ENCODE measurements around the gene RSPH10B.
"Not testable (repeated sequence)": the region's sequence is repeated elsewhere in the genome, so short reads cannot be mapped to it uniquely, and the experiment has no call there.

Gene RSPH10B

DNA sequence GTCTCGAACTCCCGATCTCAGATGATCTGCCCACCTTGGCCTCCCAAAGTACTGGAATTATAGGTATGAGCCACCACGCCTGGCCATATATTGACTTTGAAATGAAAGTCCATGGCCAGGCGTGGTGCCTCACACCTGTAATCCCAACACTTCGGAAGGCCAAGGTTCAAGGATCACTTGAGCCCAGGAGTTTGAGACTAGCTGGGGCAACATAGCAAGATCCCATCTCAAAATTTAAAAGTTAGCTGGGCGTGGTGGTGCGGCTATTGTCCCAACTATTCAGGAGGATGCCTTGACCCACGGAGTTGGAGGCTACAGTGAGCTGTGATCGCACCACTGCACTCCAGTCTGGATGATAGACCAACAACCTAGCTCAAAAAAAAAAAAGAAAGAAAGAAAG is 78.0 kb downstream of the RSPH10B start:
- TF ChIP-seq CTCF (IDR thresholded peaks at IDR 0.05; ENCODE audit: low read depth, low read length, missing control alignments) = no peak
- no peak overlapping the region for H3K4me3 ChIP-seq (ENCODE audit: low read depth, low read length)
- no peaks in the 10 kb centered on the region for H3K36me3 ChIP-seq (replicated peaks)
- H3K27ac ChIP-seq = no peak overlapping the region
- H3K27me3 ChIP-seq (replicated peaks) = no peaks in the 10 kb centered on the region
- in situ Hi-C loops (cut with HindIII; ENCODE audit: low pct_ligation_motif_present, low sequenced_read_pairs) = no loop called here
- DNase-seq = no peak

- in situ Hi-C loops (cut with HindIII; ENCODE audit: low pct_ligation_motif_present, low sequenced_read_pairs); H3K36me3 ChIP-seq (replicated peaks); DNase-seq; H3K27ac ChIP-seq; H3K27me3 ChIP-seq (replicated peaks); H3K4me3 ChIP-seq (ENCODE audit: low read depth, low read length): not testable (repeated sequence)
These were observed 80.2 kb downstream of the RSPH10B start for GRCh38 chr7:5890244-5890643.

GRCh38 chr7:5888021-5888420 is 82.5 kb downstream of the RSPH10B start:
- H3K36me3 ChIP-seq (replicated peaks); DNase-seq; in situ Hi-C loops (cut with HindIII; ENCODE audit: low pct_ligation_motif_present, low sequenced_read_pairs); H3K27ac ChIP-seq; H3K4me3 ChIP-seq (ENCODE audit: low read depth, low read length); H3K27me3 ChIP-seq (replicated peaks): not testable (repeated sequence)

GRCh38 chr7:5884431-5884830 is 86.1 kb downstream of the RSPH10B start:
- H3K27me3 ChIP-seq (replicated peaks); in situ Hi-C loops (cut with HindIII; ENCODE audit: low pct_ligation_motif_present, low sequenced_read_pairs); H3K27ac ChIP-seq; H3K36me3 ChIP-seq (replicated peaks); H3K4me3 ChIP-seq (ENCODE audit: low read depth, low read length); DNase-seq: not testable (repeated sequence)

- H3K27ac ChIP-seq; DNase-seq; H3K27me3 ChIP-seq (replicated peaks); in situ Hi-C loops (cut with HindIII; ENCODE audit: low pct_ligation_motif_present, low sequenced_read_pairs); H3K4me3 ChIP-seq (ENCODE audit: low read depth, low read length); H3K36me3 ChIP-seq (replicated peaks): not testable (repeated sequence)
These were observed 90.4 kb downstream of the RSPH10B start for GRCh38 chr7:5880106-5880505.

- H3K36me3 ChIP-seq (replicated peaks); H3K27me3 ChIP-seq (replicated peaks); in situ Hi-C loops (cut with HindIII; ENCODE audit: low pct_ligation_motif_present, low sequenced_read_pairs); DNase-seq; H3K27ac ChIP-seq; H3K4me3 ChIP-seq (ENCODE audit: low read depth, low read length): not testable (repeated sequence)
These were observed 90.9 kb downstream of the RSPH10B start for GRCh38 chr7:5879591-5879990.

Data from brain microvascular endothelial cell (primary cell).